ENCODE data around the gene MAP2K7. TPM values are rescaled to one million over a fixed set of nuclear protein-coding genes. Genes with fewer than 3 reads are reported as not detected.

MAP2K7 gene
- total and polyA plus RNA-seq, 2 of the 4 experiments (the other 2 are of a cell fraction), result 4.1 to 15.6 TPM

- H4K91ac ChIP-seq (ENCODE audit: insufficient read depth, low read depth, low read length), result no peak overlapping the region
- DNase-seq (no peak), ATAC-seq (ENCODE audit: low read depth) (no peak)
- H3K23ac ChIP-seq (ENCODE audit: low read depth, low read length), result no peak overlapping the region
- H3K18ac ChIP-seq (ENCODE audit: low read depth, low read length), result no peak overlapping the region
- no peak overlapping the region for H4K5ac ChIP-seq (ENCODE audit: low read depth, low read length)
- 86% methylated on average over 12 of the region's 34 CpGs; no CpG with 5 or more reads in 1 of the 2 experiments for WGBS, 2 experiments (ENCODE audit: extremely low coverage in 2 of 2, insufficient read length in 1 of 2)
- H3K27ac ChIP-seq (ENCODE audit: insufficient read depth, low read length), result no peak overlapping the region
- 0 out of 4 replicates have a peak overlapping the region, but pooled peaks of 1 of the 2 experiments have one; percentile 29 for H4K8ac ChIP-seq (ENCODE audit: low read depth in 2 of 2, low read length in 2 of 2)
- no peak overlapping the region for H2BK15ac ChIP-seq (ENCODE audit: low read depth, low read length)
- TF ChIP-seq CEBPB (IDR thresholded peaks at IDR 0.05; ENCODE audit: low read depth, low read length), result no peak
- no peak for TF ChIP-seq FOS (IDR thresholded peaks at IDR 0.05; ENCODE audit: low read depth, low read length)
- no peak for TF ChIP-seq RFX5 (IDR thresholded peaks at IDR 0.05; ENCODE audit: low read depth, low read length)
- TF ChIP-seq NFE2L2 (IDR thresholded peaks at IDR 0.05; ENCODE audit: low read depth, low read length), result no peak
- TF ChIP-seq MAFK (IDR thresholded peaks at IDR 0.05; ENCODE audit: low read depth, low read length), result no peak
- TF ChIP-seq CHD1 (IDR thresholded peaks at IDR 0.05; ENCODE audit: low read depth, low read length), result no peak
- TF ChIP-seq, protein P1, sequence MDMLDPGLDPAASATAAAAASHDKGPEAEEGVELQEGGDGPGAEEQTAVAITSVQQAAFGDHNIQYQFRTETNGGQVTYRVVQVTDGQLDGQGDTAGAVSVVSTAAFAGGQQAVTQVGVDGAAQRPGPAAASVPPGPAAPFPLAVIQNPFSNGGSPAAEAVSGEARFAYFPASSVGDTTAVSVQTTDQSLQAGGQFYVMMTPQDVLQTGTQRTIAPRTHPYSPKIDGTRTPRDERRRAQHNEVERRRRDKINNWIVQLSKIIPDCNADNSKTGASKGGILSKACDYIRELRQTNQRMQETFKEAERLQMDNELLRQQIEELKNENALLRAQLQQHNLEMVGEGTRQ (IDR thresholded peaks at IDR 0.05; ENCODE audit: low read depth, low read length), result no peak
- TF ChIP-seq MAZ (IDR thresholded peaks at IDR 0.05; ENCODE audit: borderline replicate concordance, low read depth, low read length), result no peak
- no peak for TF ChIP-seq SMC3 (IDR thresholded peaks at IDR 0.05; ENCODE audit: low read depth, low read length)
- BruUV-seq (replicated peaks), result no TSS peak
- no peak overlapping the region for H2BK20ac ChIP-seq (ENCODE audit: low read depth, low read length)
- H3K56ac ChIP-seq (ENCODE audit: extremely low read depth, insufficient read depth, low read length), result no peak overlapping the region
- dilution Hi-C loops (cut with HindIII; ENCODE audit: low sequenced_read_pairs, unreplicated experiment), result no loop called here
- H2BK5ac ChIP-seq (ENCODE audit: low read depth, low read length, poor library complexity, severe bottlenecking), result no peak overlapping the region
- peaks cover 2 to 28% of the 10 kb centered on the region in 2 experiments; a peak in 2 of 4 replicates for H3K79me1 ChIP-seq (ENCODE audit: low read depth in 1 of 2, low read length in 2 of 2)
- peak overlapping the region; percentile 77 for H2AK9ac ChIP-seq (replicated peaks; ENCODE audit: low read depth, low read length, poor library complexity)
- H4K20me1 ChIP-seq (ENCODE audit: insufficient read depth, low read length), result peaks cover 26% of the 10 kb centered on the region
- POLR2A ChIA-PET (ENCODE audit: unreplicated experiment), result no interaction called here
- H3K36me3 ChIP-seq (ENCODE audit: control insufficient read depth, insufficient read depth, low read length), result peaks cover 7% of the 10 kb centered on the region; the same call in 1 of the 2 replicates
- intact Hi-C loops (cut with micrococcal nuclease), result no loop called here
- no peaks in the 10 kb centered on the region for H3K9me3 ChIP-seq (ENCODE audit: control insufficient read depth, insufficient read depth, low read length)
- H2AFZ ChIP-seq (replicated peaks; ENCODE audit: low read length, poor library complexity), result peak overlapping the region; percentile 89
- no peak overlapping the region for H2BK120ac ChIP-seq (ENCODE audit: low read depth, low read length)
- no peak overlapping the region for H3K14ac ChIP-seq (replicated peaks; ENCODE audit: low read depth, low read length)
- H3K9ac ChIP-seq (ENCODE audit: low read depth, low read length), result no peak overlapping the region
- in situ Hi-C loops (cut with MboI; ENCODE audit: low sequenced_read_pairs), result no loop called here
- no peak overlapping the region for H3K4me2 ChIP-seq (ENCODE audit: low read depth, low read length)
- peaks cover 30% of the 10 kb centered on the region for H3K4me1 ChIP-seq (ENCODE audit: control insufficient read depth, insufficient read depth, low read length)
- H3K4ac ChIP-seq (ENCODE audit: low read depth, low read length), result no peak overlapping the region
- 0 out of 2 replicates have a peak overlapping the region, but pooled peaks have one; percentile 22 for H2AK5ac ChIP-seq (ENCODE audit: low read depth, low read length)
- CTCF ChIA-PET, result no interaction called here
- H3K9me1 ChIP-seq (ENCODE audit: insufficient read depth, low read length), result peaks cover 15% of the 10 kb centered on the region
- no peak overlapping the region for H3K4me3 ChIP-seq (ENCODE audit: insufficient read depth, low read depth, low read length)
- H3K27me3 ChIP-seq (ENCODE audit: control insufficient read depth, insufficient read depth, low read length), result no peaks in the 10 kb centered on the region
These were observed 21.0 kb downstream of the MAP2K7 start for GRCh38 chr19:7924651-7925170.
